ENCODE measurements around the gene RNF208. TPM values are rescaled to one million over a fixed set of nuclear protein-coding genes. Genes with fewer than 3 reads are reported as not detected.

RNF208 gene
- total RNA-seq, 4 donors from 2014 or later: 3.7 to 10.2 (median 5.5) TPM

DNA sequence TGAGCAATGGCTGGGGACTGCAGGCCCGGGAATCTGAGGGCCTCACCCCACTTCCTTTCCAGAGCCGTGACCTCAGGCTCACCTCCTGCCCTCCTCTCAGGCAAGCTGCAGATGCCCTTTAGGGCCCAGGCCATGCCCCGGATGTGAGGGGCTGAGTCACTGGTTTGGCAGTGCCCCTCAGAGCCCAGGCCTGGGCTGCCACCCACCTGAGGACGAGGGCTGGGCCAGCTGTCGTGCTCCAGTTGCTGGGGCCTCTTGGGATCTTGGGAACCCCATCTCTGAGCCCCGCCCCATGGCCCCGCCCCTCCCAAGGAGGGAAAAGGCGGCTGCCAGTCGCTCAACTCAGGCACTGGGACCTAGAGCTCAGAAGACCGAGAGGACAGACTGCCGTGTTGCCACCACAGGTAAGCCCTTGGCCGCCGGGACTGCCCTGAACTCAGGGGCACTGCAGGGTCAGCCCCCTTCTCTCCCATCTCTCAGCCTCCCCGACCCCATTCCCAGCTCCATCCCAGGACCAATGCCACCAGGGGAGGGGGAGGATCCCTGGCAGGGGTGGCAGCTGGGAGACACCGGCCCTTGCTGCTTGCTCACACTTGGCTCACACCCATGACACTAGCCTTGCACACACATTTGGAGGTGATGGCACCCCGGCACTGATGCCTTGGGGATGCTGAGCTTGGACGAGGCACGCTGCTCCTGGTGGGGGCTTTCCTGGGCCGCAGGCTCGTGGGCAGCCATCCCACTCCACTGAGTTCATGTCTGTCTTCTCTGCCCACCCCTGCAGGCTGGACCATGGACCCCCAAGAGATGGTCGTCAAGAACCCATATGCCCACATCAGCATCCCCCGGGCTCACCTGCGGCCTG, 3.0 kb upstream of the RNF208 start, which contains the start of gene CYSRT1:
Gene CYSRT1, plus strand, starts transcription at position 345 of the 865 bp plus-strand sequence. Its CDS starts 448 bp downstream, at position 793.
- 45 to 53% methylated on average over 4 to 16 of the region's 23 CpGs for WGBS, 2 donors
- TF ChIP-seq, protein P1, sequence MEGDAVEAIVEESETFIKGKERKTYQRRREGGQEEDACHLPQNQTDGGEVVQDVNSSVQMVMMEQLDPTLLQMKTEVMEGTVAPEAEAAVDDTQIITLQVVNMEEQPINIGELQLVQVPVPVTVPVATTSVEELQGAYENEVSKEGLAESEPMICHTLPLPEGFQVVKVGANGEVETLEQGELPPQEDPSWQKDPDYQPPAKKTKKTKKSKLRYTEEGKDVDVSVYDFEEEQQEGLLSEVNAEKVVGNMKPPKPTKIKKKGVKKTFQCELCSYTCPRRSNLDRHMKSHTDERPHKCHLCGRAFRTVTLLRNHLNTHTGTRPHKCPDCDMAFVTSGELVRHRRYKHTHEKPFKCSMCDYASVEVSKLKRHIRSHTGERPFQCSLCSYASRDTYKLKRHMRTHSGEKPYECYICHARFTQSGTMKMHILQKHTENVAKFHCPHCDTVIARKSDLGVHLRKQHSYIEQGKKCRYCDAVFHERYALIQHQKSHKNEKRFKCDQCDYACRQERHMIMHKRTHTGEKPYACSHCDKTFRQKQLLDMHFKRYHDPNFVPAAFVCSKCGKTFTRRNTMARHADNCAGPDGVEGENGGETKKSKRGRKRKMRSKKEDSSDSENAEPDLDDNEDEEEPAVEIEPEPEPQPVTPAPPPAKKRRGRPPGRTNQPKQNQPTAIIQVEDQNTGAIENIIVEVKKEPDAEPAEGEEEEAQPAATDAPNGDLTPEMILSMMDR (IDR thresholded peaks at IDR 0.05): no peak
- no peak for TF ChIP-seq POLR2A (IDR thresholded peaks at IDR 0.05)
- intact Hi-C loops (cut with DNase I; ENCODE audit: low total_unique reads): loop anchor here (5.0 kb wide), 1 partner anchor 108 kb away; no protein-coding TSS in a partner anchor
- no peak for DNase-seq (ENCODE audit: low spot score in 2 of 2)
- H3K4me3 ChIP-seq (ENCODE audit: low read depth, poor library complexity, severe bottlenecking): no peak within 1 kb of the TSS

DNA sequence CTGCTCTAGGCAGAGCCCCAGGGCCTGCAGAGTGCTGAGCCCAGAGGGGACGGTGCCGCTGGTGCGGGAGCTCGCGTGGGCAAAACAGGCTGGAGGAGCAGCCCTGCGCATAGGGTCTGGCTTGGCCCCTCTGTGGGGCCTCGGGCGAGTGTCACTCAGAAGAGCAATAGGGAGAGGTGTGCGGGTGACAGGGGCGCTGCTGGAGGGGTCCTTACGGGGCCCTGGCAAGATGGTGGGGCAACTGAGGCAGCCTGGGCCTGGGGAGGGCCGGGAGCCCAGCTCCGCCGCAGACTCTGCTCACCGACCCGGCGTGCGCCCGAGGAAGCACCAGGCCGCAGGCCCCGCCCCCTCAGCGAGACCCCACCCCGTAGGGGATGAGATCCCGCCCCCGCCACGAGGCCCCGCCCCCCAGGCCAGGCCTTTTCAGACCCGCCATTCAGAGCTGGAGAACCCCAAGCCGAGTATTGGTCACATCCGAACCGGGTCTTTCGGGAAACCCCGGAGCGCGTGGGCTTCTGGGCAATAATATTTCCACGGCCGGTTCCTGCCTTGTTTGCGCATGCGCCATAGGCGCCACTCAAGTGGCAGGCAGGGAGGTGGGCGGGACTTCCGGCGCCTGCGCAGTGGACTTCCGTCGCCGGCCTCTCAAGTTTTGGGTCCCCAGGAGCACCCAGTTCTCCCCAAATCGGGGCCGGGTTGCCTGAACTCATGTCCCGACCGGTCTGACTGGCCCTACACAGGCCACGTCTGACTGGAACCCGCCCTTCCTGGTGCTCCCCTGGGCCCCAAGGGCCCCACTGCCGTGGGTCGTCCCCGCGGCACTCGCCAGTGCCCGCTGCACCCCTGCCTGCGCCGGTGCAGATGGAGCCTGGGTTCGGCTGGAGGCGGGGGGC, 1.3 kb upstream of the RNF208 start:
- intact Hi-C loops (cut with DNase I; ENCODE audit: low total_unique reads): no loop called here
- TF ChIP-seq, protein P1 (IDR thresholded peaks at IDR 0.05): no peak
- no peak for TF ChIP-seq POLR2A (IDR thresholded peaks at IDR 0.05)

DNA sequence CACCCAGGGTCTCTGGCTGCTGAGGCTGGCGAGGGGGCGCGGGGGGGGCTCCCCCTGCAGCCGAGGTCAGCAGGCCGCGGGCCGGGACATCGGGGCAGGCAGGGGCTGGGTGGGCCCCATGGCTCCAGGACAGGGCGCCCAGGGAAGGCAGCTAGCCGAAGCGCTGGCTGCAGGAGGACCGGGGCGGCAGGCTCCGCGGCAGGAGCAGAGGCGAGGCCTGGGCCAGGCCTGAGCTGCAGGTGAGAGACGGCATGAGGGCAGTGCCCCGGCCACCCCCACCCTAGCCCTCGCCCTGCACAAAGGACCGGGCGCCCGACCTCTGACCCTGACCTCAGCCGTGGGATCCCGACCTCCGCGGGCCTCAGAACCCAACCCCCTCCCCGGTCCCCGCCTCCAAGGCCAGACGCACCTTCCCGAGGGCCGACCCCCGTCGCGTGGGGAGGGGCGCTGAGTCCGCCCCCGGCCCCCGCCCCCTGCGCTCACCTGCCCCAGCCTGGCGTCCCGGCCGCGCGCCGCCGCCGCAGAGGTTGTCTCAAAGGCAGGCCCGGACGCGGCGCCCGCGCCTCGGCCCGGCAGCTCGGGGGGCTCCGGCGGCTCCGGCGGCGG, 431 bp downstream of the RNF208 start:
- TF ChIP-seq, protein P1 (IDR thresholded peaks at IDR 0.05): no peak
- TF ChIP-seq POLR2A (IDR thresholded peaks at IDR 0.05): no peak
- DNase-seq (ENCODE audit: low spot score in 2 of 2): no peak
- 21 to 27% methylated on average over 9 to 28 of the region's 61 CpGs for WGBS, 2 donors
- intact Hi-C loops (cut with DNase I; ENCODE audit: low total_unique reads): no loop called here
- no peak overlapping the region for H3K4me3 ChIP-seq (ENCODE audit: low read depth, poor library complexity, severe bottlenecking)

More for the DNA sequence above, 1.3 kb upstream of the RNF208 start:
- peak overlapping the region; percentile 48 for H3K4me3 ChIP-seq (ENCODE audit: low read depth, poor library complexity, severe bottlenecking)
- WGBS, 2 donors: 1% methylated on average over 31 to 44 of the region's 63 CpGs
- peak; percentile 97 to 99 for DNase-seq (ENCODE audit: low spot score in 2 of 2)

DNA sequence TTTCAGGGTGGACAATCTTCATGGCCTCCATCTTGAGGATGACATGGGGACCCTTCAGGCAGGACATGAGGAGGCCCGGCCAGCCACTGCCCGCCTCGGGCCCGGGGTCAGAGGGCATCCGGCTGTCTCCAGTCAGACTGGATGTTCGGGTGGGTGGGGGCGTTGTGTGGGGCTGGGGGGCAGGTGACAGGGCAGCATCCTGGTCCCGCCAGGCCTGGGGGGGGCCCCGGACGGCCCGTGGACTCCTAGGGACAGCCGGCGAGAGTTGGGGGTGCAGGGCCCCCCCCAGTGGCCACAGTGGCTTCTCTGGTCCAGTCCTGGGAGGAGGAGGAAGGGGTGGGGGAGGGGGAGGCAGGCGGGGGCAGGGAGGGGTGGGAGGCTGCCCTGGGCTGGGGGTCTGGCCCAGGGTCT, 940 bp downstream of the RNF208 start:
- 77 to 81% methylated on average over 6 to 8 of the region's 14 CpGs for WGBS, 2 donors
- intact Hi-C loops (cut with DNase I; ENCODE audit: low total_unique reads): no loop called here
- TF ChIP-seq POLR2A (IDR thresholded peaks at IDR 0.05): no peak
- TF ChIP-seq, protein P1 (IDR thresholded peaks at IDR 0.05): no peak
- no peak for DNase-seq (ENCODE audit: low spot score in 2 of 2)
- H3K4me3 ChIP-seq (ENCODE audit: low read depth, poor library complexity, severe bottlenecking): no peak overlapping the region

DNA sequence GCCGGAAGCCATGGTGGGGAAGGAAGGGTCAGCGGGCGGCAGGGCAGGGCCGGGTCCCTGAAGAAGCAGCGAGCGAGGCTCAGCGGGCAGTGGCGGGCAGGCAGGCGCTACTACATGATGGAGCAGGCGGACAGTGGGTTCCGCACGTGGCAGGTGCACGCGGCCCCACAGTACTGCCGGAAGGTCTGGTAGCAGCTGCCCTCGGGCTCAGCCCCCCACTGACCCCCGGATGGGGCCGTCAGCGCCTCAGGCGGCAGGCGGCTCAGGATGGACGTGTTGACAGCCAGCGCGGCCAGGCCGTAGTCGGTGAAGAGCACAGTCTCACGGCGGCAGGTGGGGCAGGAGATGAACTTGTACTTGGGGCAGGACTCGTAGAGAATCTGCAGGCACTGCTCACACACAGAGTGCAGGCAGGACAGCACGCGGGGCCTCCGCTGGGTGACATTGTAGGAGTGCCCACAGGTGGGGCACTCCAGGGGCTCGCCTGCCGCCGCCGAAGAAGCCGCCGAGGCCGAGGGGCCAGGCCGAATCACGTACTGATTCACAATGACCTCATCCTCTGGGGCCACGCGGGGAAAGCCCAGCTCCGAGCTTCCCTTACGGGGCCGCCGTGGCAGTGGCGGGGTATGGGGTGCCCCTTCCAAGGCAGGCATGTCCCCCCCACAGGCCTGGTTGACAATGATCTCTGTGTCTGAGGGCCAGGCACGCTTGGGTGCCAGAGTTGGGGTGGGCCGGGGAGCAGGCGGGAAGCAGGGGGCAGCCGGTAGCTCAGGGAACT, 1.5 kb downstream of the RNF208 start:
- TF ChIP-seq POLR2A (IDR thresholded peaks at IDR 0.05): no peak
- TF ChIP-seq, protein P1 (IDR thresholded peaks at IDR 0.05): no peak
- no peak overlapping the region for H3K4me3 ChIP-seq (ENCODE audit: low read depth, poor library complexity, severe bottlenecking)
- intact Hi-C loops (cut with DNase I; ENCODE audit: low total_unique reads): no loop called here
- no peak for DNase-seq (ENCODE audit: low spot score in 2 of 2)
- WGBS, 2 donors: 89 to 91% methylated on average over 38 to 52 of the region's 52 CpGs
